NCI-H82 (cell line): ENCODE measurements around the gene ARL4A.
"Not testable (repeated sequence)": the region's sequence is repeated elsewhere in the genome, so short reads cannot be mapped to it uniquely, and the experiment has no call there.

ENCODE experiments used
- DNase-seq: peaks from one replicate; lab custom pipeline; 2025; lab: John Stamatoyannopoulos, UW

ARL4A gene, protein sequence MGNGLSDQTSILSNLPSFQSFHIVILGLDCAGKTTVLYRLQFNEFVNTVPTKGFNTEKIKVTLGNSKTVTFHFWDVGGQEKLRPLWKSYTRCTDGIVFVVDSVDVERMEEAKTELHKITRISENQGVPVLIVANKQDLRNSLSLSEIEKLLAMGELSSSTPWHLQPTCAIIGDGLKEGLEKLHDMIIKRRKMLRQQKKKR

DNA sequence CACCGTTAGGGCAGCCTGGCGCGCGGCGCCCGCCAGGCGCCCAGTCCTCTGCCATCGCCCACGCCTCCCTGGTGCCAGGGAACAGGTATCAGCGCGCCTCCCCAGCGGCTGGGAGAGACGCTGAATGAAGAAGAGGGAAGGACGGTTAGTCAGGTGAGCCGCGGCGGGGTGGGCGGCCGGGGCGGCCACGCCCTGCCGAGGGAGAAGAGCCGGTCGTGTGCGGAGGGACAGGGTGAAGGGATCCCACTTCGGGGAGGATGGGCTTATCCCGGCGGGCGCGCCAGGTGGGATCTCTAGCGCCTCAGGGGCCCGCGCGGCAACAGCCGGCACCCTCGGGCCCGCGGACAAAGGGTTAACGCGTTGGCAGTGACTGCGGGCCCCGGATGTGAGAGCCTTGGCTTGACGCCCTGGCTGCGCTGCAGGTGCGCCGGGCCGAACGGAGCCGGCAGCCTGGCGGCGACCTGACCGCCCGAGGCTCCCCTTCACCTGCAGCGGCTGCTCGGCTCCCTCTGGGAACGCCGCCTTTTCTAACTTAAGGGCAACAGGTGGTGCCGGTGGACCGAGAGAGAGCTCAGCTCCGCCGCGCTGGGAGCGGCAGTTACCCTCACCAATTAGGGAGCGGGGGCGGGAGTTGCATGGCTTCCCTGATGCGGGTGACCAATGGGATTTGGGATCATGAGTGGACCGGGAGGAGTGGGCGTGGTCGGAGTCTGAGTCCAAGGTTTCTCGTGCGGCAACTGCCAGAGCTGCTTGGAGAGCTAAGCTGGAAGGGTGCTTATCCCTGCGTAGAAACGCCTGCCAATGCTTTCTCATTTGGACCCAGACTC, at the start of gene ARL4A:
Gene ARL4A (plus strand): TSS at position 743 of the 827 bp plus-strand sequence. CDS start 622 bp downstream, outside the sequence.
- peak; percentile 100 for DNase-seq

DNA sequence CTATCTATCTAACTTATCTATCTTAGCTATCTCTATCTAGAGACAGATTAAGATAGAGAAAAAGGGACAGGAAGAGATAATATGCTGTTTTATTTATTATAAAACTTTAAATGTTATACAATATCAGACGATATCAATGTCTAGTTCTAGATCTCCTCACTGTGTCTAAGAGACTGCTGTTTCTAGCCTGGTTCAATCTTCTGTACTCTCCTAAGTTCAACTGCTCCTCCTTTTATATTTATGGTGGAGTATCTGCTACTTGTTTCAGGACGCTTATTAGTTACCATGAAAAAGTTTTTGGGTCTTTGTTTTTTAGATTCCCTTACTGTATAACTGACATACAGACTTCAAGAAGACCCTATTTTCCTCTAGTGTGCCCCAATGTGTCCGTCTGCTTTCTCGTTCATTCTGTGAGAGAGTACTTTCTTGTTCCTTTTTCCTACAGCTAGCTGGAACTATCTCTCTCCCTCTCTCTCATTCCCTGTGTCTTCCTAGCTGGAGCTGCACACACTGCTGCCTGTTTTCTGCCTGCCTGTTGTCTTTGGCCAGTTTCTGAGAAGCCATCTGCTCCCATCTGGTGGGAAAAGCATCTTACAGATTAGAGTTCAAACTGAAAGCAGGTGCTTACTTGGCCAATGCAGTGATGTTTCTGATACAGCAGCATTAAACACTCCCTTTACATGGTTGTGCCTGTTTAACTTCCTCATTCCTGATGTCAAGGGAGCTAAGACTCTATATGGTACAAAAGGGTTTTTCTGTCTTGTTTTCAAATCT, 49.4 kb upstream of the ARL4A start:
- peak; percentile 94 for DNase-seq

DNA sequence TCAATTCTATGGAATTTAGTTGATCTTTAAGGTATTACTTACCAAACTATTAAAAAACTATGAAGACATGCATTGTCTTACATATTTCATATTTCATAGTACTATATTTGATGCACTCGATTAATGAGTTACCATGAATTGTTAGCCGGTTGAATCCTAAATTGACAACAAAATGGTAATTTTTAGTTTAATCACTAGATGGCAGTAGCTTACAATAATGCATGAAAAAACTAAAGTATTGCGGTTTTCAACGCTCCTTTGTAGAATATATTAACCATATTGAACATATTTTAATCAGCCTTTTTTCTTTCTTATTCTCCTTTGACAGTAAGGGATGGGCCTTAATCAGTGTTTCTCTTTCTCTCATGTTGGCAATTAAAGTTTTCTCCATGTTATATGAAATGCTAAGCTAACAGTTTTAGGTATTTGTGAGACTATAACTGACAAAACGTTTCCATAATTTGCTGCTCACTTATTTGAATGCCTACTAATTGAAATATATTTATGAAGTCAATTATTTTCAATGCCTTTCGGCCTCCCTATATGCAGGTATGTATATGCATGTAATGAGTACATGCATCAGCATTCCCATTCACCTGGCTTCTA, 48.5 kb upstream of the ARL4A start:
- peak; percentile 64 for DNase-seq

DNA sequence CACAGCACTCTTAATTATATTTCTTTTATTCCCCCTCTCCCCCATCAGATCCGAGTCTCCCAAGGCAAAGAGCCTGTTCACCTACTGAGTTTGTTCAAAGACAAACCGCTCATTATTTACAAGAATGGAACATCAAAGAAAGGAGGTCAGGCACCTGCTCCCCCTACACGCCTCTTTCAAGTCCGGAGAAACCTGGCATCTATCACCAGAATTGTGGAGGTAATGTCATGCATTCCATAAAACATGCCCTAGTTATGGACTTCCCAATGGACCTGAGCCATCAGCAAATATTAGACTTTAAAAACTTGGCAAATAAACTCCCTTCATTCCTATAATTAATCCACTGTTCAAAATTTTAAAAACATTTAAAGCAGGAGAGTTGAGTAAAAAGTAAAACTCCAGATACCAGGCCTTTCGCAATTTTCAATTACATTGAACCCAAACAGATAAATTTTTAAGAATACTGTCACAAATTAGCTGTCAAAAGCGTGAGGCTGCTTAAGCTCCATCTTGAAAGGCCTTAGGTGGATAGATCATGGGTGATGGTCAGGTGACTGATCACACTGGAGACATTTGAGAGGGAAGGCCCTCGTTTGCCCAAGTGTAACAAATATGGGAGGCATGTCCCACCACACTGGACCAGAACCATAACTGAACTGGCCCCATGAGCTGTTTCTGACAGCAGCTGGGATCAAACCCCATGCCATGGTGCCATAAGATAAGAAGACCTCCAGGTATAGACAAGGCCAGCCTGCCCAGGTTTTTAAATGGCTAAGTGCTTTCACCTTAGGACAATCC, 46.9 kb upstream of the ARL4A start:
- no peak for DNase-seq

DNA sequence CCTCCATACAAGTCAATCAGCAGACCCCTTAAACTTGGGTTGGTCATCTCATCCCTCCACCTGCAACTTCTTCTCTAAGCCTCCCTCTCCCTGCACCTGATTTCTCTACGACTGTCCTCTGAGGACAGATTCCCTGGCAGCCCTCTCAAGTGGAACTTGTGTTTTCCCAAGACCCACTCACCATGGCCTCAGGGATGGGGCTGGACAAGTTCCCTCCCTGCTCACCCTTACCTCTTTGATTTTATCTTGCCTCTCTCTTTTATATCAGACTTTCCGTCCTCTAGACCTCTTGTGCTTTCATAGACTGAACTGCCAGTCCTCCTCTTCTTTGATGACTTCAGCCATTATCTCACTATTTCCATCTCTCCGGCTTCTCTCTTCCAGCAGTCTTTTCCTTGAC, 46.2 kb upstream of the ARL4A start:
- DNase-seq: no peak

DNA sequence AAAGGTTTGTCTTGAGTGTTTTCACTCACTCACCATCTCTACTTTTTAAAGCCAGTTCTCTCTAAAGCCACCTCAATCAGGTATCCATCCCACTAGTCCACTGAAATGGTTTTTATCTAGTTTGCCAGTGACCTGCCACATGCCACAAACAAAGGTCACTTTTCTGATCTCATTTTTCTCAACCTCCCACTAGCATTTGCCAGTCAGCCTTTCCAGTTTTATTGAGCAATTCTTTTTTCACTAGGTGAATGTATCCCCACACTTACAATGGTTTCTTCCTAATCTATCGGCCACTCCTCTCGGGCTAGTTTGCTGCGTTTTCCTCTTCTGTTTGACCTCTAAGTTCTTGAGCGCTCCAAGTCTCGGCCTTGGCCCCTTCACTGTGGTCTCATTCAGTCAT, 44.9 kb upstream of the ARL4A start:
- no peak for DNase-seq

DNA sequence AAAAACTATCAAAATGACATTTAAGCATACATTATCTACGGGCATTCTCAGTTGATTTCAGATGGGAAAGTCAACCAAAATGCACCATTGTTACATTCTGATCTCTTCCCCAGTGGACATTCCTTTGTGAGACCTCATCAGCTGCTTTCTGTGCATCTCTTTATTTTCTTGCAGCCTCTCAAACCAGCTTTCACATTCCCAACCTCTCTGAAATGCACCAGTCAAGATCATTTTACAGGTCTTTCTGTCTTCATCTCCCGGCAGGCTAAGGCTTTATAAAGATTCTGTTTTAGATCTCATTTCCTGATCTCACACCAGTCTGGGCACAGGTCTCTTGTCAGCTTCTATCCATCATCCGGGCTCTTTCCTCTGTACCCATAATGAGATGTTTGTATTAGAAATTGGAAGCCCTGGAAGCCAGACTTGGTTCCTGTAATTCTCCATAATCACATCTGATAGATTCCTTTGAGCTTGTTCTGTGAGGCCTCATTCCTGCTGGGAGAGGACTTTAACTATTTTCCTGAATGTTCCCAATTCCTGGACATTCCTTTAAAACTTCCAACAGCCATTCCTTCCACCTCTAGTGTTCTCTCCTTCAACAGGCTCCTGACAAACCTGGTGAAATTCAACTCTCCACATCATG, 44.3 kb upstream of the ARL4A start:
- no peak for DNase-seq

DNA sequence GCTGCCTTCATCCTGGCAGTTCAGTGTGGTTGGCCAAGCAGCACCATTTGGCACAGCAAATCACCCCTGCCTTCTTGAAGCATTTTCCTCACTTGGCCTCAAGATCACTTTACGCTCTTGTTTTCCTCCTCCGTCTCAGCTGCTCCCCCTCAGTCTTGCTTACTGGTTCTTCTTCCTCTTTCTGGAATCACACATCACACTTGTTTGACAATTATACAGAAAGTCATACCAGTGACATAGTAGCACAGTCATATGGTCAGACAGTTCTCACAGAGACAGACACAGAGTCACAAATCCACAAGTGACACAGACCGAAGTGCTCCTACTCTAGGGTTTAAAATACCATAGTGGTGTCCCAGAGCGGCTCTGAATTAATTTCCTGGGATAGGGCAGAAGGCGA, 43.8 kb upstream of the ARL4A start:
- no peak for DNase-seq

DNA sequence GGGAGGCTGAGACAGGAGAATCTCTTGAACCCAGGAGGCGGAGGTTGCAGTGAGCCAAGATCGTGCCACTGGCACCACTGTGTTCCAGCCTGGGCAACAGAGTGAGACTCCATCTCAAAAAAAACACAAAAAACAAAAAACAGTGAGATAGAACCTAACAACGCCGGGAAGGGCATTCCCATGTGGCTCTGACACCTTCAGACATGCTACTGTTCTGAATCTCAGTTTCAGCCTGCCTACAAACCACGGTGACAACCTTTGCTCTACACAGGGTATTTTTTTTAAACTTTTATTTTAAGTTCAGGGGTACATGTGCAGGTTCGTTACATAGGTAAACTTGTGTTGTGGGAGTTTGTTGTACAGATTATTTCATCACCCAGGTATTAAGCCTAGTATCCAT, 42.2 kb upstream of the ARL4A start:
- not testable (repeated sequence) for DNase-seq

DNA sequence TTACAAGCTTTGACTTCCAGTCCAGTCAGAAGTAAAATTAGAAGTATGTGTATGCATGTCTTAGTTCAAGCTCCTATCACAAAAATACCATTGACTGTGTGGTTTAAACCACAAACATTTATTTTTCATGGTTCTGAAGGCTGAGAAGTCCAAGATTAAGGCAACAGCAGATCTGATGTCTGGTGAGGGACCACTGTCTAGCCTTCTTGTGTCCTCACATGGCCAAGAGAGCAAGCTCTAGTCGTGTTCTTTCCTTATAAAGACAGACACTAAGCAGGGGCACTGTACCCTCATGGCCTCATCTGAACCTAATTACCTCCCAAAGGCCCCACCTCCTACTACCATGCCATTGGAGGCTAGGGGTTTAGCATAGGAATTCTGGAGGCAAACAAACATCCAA, 41.3 kb upstream of the ARL4A start:
- DNase-seq: peak; percentile 56

DNA sequence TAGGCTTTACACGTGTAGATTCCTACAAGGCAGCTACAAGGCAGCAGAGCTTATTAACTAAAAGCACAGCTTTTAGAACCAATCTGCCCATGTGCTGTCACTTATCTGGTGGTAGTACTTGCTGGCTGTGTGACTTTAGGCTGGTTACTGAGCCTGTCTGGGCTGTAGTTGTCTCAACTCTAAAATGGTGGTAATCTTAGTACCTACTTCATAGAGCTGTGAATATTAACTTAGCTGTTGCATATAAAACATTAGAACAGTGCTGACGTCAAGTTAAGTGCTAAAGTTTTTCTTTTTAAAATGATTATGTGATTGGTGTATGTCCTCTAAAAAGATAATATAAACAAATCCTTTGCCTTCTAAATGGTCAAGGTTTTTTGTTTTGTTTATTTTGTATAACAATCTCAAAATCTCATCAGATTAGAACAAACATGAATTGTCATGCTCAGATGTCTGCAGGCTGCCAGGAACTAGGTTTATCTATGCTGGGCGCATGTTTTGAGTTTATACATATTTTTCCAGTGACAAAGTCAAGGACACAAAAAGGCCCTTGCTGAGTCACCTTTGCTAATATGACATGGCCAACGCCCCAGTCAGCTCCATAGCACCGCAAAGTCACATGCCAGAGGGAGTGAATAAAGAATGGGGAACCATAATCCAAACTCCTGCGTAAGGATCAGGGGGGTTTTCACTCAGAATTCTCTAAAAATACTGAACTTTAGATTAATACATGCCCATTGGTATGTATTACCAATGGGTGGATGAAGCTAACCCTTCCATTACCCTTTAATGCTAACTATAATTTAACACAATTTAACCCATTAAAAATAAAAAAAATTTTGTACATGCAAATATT, 39.8 kb upstream of the ARL4A start:
- DNase-seq: no peak

DNA sequence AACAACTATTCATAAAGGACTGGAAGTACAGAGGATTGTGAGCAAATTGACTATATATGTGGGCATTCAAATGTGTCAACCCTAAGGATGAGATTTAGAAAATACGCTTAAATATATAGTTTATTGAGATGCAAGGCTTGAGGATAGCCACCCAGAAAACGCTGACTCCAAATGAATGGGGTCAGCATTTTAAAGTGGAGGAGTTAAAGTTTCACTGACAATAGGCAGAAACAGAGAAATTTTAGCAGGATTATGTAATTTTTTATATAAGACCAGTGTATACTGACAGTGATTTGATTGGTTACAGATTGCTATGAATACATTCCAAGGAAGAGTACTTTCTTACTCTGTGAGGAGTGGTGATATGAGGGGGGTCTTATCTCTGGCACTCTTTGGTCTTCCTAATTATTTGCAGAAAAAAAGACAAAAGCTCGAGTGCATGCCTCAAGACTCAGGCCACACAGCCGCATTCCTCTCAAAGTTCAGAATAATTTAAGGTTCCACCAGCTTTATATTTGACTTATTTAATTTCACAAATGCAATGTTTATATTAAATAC, 38.6 kb upstream of the ARL4A start:
- no peak for DNase-seq

DNA sequence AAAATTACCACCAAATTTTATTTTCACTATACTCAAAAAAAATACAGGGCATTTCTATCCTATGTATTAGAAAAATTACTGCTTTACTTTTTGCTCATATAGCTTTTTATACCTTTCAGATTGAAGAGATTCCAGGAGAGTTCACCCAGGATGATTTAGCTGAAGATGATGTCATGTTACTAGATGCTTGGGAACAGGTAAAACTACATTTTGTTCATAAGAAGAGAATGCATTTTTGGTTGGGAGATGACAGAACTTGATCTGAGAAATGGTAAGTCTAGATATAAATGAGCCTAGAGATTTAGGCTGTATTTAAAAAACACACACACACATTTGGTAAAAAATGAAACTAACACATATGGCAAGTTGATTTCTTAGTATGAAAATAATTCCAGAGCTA, 38.1 kb upstream of the ARL4A start:
- DNase-seq: no peak

DNA sequence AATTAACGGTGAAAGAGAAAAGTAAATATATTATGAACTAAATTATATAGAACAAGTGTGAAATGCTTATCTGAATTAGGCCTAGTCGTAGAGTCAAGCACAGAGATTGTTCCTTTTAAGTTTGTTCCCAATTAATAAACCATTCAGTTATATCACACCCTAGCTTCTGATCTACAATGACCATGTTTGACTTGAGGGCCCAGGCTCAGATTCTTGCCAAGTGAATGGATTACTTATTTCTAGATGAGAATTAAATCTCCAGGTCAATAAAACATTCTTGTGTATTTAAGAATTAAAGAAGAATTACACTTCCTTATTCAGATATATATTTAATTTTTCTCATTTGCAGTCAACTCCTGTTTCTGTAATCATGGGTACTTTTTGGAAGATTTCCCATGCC, 37.4 kb upstream of the ARL4A start:
- DNase-seq: no peak

DNA sequence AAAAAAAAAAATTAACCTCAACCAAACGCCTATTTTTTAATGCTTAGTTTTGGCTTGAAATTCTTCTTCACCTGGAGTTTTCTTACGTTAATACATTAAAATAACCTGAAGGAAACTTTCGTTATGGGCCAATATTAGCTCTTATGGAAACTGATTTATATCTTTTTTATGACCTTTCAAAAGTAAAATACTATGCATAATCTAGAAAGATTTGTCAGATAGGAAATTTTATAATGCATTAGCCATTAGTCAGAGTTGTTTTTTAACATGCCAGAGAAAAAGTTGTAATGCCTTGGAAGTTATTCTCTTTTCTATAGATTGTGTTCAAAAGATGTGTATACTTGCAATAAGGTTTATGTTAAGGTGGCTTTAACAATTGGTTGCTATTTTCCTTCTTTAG, 34.3 kb upstream of the ARL4A start:
- no peak for DNase-seq

DNA sequence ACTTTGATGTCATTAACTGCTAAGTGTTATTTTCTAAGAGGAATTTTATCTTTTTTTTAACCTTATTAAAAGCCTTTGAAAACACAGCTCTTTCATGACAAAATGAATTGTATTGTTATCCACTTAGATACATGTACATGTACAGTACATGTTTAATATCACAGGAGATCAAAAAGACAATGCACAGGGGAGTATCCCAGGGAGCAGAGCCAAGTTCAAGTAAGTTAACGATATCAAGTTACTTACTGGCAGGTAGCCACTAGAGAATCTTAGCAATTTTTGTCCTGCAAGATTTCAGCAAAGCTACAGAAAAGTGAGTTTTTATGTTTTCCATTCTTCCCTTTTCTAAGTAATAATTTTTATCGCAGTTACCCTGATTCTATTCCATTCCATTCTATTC, 33.9 kb upstream of the ARL4A start:
- no peak for DNase-seq

DNA sequence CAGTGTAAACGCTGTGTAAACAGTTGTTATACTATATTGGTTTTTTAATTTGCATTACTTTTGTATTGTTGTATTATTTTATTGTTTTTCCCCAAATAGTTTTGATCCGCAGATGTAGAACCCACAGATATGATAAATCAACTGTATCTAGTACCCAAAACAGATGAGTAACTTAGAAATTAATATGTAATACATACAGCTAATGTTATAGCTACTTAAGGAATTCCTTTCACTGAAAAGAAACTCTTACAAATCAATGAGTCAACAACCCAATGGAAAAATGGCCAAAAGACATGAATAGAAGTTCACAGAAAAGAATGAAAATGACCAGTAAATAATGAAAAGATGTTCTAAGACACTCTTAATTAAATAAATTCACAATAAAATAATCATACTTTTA, 32.3 kb upstream of the ARL4A start:
- DNase-seq: no peak

DNA sequence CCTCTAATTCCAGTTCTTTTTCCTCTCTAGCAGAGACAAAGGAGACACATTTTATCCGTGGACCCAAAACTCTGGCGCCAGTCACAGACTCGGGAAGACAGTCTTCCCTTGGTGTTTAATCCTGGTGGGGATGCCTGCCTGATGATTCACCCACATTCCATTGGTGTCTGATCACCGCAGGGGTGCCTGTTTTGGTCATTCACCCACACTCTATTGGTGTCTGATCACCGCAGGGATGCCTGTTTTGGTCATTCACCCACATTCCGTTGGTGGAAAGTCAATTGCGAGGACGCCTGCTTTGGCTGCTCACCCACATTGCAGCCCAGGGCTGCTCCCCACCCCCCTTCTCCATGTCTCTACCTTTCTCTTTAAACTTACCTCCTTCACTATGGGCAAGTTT, 27.0 kb upstream of the ARL4A start:
- not testable (repeated sequence) for DNase-seq

DNA sequence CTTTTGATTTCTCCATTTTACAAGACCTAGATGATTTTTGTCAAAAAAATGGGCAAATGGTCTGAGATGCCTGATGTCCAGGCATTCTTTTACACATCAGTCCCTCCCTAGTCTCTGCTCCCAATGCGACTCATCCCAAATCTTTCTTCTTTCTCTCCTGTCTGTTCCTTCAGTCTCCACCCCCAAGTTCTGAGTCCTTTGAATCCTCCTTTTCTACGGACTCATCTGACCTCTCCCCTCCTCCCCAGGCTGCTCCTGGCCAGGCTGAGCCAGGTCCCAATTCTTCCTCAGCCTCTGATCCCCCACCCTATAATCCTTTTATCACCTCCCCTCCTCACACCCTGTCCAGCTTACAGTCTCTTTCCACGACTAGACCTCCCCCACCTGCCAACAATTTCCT, 26.4 kb upstream of the ARL4A start:
- peak; percentile 57 for DNase-seq

DNA sequence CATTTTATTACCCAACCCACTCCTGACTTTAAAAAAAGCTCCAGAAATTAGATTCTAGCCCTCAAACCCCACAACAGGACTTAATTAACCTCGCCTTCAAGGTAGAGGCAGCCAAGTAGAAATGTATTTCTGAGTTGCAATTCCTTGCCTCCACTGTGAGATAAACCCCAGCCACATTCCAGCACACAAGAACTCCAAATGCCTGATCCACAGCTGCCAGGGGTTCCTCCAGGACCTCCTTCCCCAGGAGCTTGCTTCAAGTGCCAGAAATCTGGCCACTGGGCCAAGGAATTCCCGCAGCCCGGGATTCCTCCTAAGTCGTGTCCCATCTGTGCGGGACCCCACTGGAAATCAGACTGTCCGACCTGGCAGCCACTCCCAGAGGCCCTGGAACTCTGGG, 25.9 kb upstream of the ARL4A start:
- no peak for DNase-seq
